ENCODE data around the gene ZG16B.

DNA sequence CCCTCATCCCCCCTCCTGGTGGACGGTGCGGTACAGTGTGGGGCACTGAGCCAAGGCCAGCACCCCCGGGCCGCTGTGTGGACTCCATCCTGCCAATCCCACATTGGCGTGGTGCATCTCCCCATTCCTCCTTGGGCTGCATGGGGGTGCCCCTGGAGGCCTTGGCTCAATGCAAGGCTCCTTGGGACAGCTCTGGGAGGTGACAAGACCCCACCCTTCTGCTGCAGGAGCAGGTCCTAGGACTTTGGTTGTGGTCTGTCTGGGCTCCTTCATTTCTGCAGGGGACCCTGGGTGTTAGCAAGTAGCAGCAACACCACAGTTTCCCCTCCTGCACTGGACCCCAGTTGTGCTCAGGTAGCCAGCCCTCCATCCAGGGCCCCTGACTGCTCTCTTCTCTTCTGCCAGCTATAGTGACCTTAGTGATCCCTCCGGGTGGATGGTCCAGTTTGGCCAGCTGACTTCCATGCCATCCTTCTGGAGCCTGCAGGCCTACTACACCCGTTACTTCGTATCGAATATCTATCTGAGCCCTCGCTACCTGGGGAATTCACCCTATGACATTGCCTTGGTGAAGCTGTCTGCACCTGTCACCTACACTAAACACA, 11.7 kb upstream of the ZG16B start:
- TF ChIP-seq, protein P1, sequence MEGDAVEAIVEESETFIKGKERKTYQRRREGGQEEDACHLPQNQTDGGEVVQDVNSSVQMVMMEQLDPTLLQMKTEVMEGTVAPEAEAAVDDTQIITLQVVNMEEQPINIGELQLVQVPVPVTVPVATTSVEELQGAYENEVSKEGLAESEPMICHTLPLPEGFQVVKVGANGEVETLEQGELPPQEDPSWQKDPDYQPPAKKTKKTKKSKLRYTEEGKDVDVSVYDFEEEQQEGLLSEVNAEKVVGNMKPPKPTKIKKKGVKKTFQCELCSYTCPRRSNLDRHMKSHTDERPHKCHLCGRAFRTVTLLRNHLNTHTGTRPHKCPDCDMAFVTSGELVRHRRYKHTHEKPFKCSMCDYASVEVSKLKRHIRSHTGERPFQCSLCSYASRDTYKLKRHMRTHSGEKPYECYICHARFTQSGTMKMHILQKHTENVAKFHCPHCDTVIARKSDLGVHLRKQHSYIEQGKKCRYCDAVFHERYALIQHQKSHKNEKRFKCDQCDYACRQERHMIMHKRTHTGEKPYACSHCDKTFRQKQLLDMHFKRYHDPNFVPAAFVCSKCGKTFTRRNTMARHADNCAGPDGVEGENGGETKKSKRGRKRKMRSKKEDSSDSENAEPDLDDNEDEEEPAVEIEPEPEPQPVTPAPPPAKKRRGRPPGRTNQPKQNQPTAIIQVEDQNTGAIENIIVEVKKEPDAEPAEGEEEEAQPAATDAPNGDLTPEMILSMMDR (conservative IDR thresholded peaks at IDR 0.05; ENCODE audit: low read depth, low read length), result no peak
- TF ChIP-seq EZH2 (IDR thresholded peaks at IDR 0.05; ENCODE audit: borderline replicate concordance, low read depth, low read length, poor library complexity, severe bottlenecking), result no peak
